Gastrocnemius medialis (tissue), 4 donors: ENCODE data around the gene ACSBG1. TPM values are rescaled to one million over a fixed set of nuclear protein-coding genes. Genes with fewer than 3 reads are reported as not detected.
A peak's percentile ranks its signal among the peaks of the same experiment; 100 is the strongest.

Experiments used
- ATAC-seq, 2 donors: fragments of 150-250 bp; one replicate each; pipeline ENCODE4 v1.9.1; 2016
- DNase-seq, 2 donors: peaks; one replicate each; pipeline ENCODE4 v3.0.0-alpha.2; 2019
- H3K27ac ChIP-seq, 4 donors: fragments of 200-600 bp; sonication (generic); 1 replicate in 1 of 4; 2 replicates in 3 of 4; pipeline ENCODE4 v1.5.1; 2016 to 2018; ENCODE audit warnings: mild to moderate bottlenecking in 2 of 4, moderate library complexity in 1 of 4
- H3K27me3 ChIP-seq, 3 donors: fragments of 200-600 bp; sonication (generic) in 2 of 3; 1 replicate in 1 of 3; 2 replicates in 2 of 3; pipeline versions ENCODE4 v1.5.1 to v1.6.0; 2016 to 2019; ENCODE audit warnings: mild to moderate bottlenecking in 1 of 3, moderate library complexity in 1 of 3
- H3K36me3 ChIP-seq, 2 donors: fragments of 200-600 bp; sonication (generic) in 1 of 2; one replicate each; pipeline ENCODE4 v1.5.1; 2017 to 2018
- H3K4me1 ChIP-seq, 2 donors: fragments of 200-600 bp; sonication (generic) in 1 of 2; one replicate each; pipeline ENCODE4 v1.5.1; 2016 to 2017; ENCODE audit warnings: mild to moderate bottlenecking in 2 of 2
- H3K4me3 ChIP-seq, 4 donors: fragments of 200-600 bp; sonication (generic) in 3 of 4; 1 replicate in 1 of 4; 2 replicates in 3 of 4; pipeline ENCODE4 v1.5.1; 2016 to 2019; ENCODE audit warnings: mild to moderate bottlenecking in 2 of 4
- H3K9me3 ChIP-seq, 3 donors: fragments of 200-600 bp; sonication (generic) in 2 of 3; 1 replicate in 1 of 3; 2 replicates in 2 of 3; pipeline ENCODE4 v1.5.1; 2016 to 2019
- CTCF ChIP-seq, 5 experiments: fragments of 450-650 bp in 3 of 5; fragments of 200-600 bp in 2 of 5; sonication (generic) in 2 of 5; IDR thresholded peaks in 4 of 5; conservative IDR thresholded peaks in 1 of 5; 1 replicate in 4 of 5; 2 replicates in 1 of 5; pipeline ENCODE4 v1.5.1; 2016 to 2019; ENCODE audit warnings: antibody characterized with exemption in 5 of 5, mild to moderate bottlenecking in 3 of 5, moderate library complexity in 3 of 5
- POLR2A ChIP-seq, 2 donors: fragments of 450-650 bp; IDR thresholded peaks; one replicate each; pipeline ENCODE4 v1.6.1; 2017; ENCODE audit warnings: antibody characterized with exemption in 2 of 2, mild to moderate bottlenecking in 2 of 2, moderate library complexity in 2 of 2
- in situ Hi-C, 4 donors: fragments of 200-750 bp; cut with MboI; loops; one replicate each; pipeline versions ENCODE4 v1.15.0 to v1.8.0; 2017; ENCODE audit warnings: low sequenced_read_pairs in 4 of 4
- intact Hi-C: fragments of 100-400 bp; cut with DNase I; formaldehyde crosslinking; loops from one replicate; pipeline ENCODE4 v1.15.1; 2023; ENCODE audit warnings: low total_unique reads
- total RNA-seq, 4 donors: library from RNA; depleted of rRNA; stranded (reverse); fragments of >200 nt; gene quantifications; one replicate each; pipeline versions ENCODE4 v1.1.0 to v1.2.3, GENCODE V29; 2016

ACSBG1 gene
- total RNA-seq, 4 donors from 2014 or later = 1.9 TPM; not detected in 3

- ATAC-seq = no peak
- intact Hi-C loops (no loop called here), in situ Hi-C loops (no loop called here)
Measured at GRCh38 chr15:78263351-78263781, 29.0 kb upstream of the ACSBG1 start.

GRCh38 chr15:78261062-78261461 lies 26.7 kb upstream of the ACSBG1 start:
- H3K4me1 ChIP-seq = peaks cover 8 to 9% of the 10 kb centered on the region in 2 donors
- H3K27ac ChIP-seq = no peak overlapping the region
- no peaks in the 10 kb centered on the region for H3K36me3 ChIP-seq
- ATAC-seq = no peak
- H3K9me3 ChIP-seq = no peaks in the 10 kb centered on the region
- TF ChIP-seq CTCF (IDR thresholded peaks at IDR 0.05 in 4 of 5, conservative IDR thresholded peaks at IDR 0.05 in 1 of 5) = no peak
- no peak for TF ChIP-seq POLR2A (IDR thresholded peaks at IDR 0.05)
- no peak for DNase-seq
- in situ Hi-C loops = no loop called here
- no peaks in the 10 kb centered on the region for H3K27me3 ChIP-seq
- intact Hi-C loops = no loop called here
- no peak overlapping the region for H3K4me3 ChIP-seq

More at GRCh38 chr15:78263351-78263781, 29.0 kb upstream of the ACSBG1 start:
- Histone ChIP-seq H3K9me3 (no peaks in the 10 kb centered on the region), H3K27ac (peak overlapping the region; percentile 90 to 96 (median 94)), H3K27me3 (no peaks in the 10 kb centered on the region), H3K4me3 (no peak overlapping the region), H3K36me3 (no peaks in the 10 kb centered on the region), H3K4me1 (peaks cover 30 to 32% of the 10 kb centered on the region in 2 donors)
- DNase-seq = no peak
- no peak for TF ChIP-seq CTCF (IDR thresholded peaks at IDR 0.05 in 4 of 5, conservative IDR thresholded peaks at IDR 0.05 in 1 of 5)
- no peak for TF ChIP-seq POLR2A (IDR thresholded peaks at IDR 0.05)

- Histone ChIP-seq H3K4me3 (no peak overlapping the region), H3K27me3 (no peaks in the 10 kb centered on the region), H3K9me3 (no peaks in the 10 kb centered on the region), H3K36me3 (no peaks in the 10 kb centered on the region), H3K4me1 (peaks cover 5 to 6% of the 10 kb centered on the region in 2 donors), H3K27ac (no peak overlapping the region)
- no peak for ATAC-seq
- no peak for DNase-seq
- in situ Hi-C loops (no loop called here), intact Hi-C loops (no loop called here)
- TF ChIP-seq CTCF (IDR thresholded peaks at IDR 0.05 in 4 of 5, conservative IDR thresholded peaks at IDR 0.05 in 1 of 5) (no peak), POLR2A (IDR thresholded peaks at IDR 0.05) (no peak)
Measured at GRCh38 chr15:78260489-78260888, 26.1 kb upstream of the ACSBG1 start.

GRCh38 chr15:78259232-78259631 lies 24.9 kb upstream of the ACSBG1 start:
- Histone ChIP-seq H3K36me3 (no peaks in the 10 kb centered on the region), H3K27me3 (no peaks in the 10 kb centered on the region), H3K4me1 (no peaks in the 10 kb centered on the region), H3K4me3 (no peak overlapping the region), H3K27ac (no peak overlapping the region), H3K9me3 (no peaks in the 10 kb centered on the region)
- TF ChIP-seq POLR2A (IDR thresholded peaks at IDR 0.05) = no peak
- TF ChIP-seq CTCF (IDR thresholded peaks at IDR 0.05 in 4 of 5, conservative IDR thresholded peaks at IDR 0.05 in 1 of 5) = no peak
- in situ Hi-C loops (no loop called here), intact Hi-C loops (no loop called here)
- DNase-seq (no peak), ATAC-seq (no peak)

GRCh38 chr15:78257681-78258080 lies 23.3 kb upstream of the ACSBG1 start:
- Histone ChIP-seq H3K36me3 (no peaks in the 10 kb centered on the region), H3K27ac (no peak overlapping the region), H3K4me3 (no peak overlapping the region), H3K9me3 (no peaks in the 10 kb centered on the region), H3K27me3 (no peaks in the 10 kb centered on the region), H3K4me1 (no peaks in the 10 kb centered on the region)
- no peak for ATAC-seq
- TF ChIP-seq CTCF (IDR thresholded peaks at IDR 0.05 in 4 of 5, conservative IDR thresholded peaks at IDR 0.05 in 1 of 5) = no peak
- no peak for TF ChIP-seq POLR2A (IDR thresholded peaks at IDR 0.05)
- intact Hi-C loops = no loop called here
- in situ Hi-C loops = no loop called here
- no peak for DNase-seq
